A549 (cell line): ENCODE data around the gene TMEM219. TPM values are rescaled to one million over a fixed set of nuclear protein-coding genes. Genes with fewer than 3 reads are reported as not detected.
A peak's percentile ranks its signal among the peaks of the same experiment; 100 is the strongest.

Source experiments
- ATAC-seq, 2 experiments: fragments of 200-7000 bp in 1 of 2; fragments of >200 bp in 1 of 2; cut with Nextera tagmentation in 1 of 2; cut with Tn5 transposase in 1 of 2; 3 replicates each; pipeline versions ENCODE4 v1.8.0 to v1.9.1; 2018 to 2020; ENCODE audit warnings: mild to moderate bottlenecking in 1 of 2, moderate library complexity in 1 of 2
- CTCF ChIA-PET: fragments of 300-600 bp; sonication (Branson Sonifier 250); formaldehyde crosslinking; extraction: SDS; loops from one replicate; lab custom pipeline; 2021; ENCODE audit warnings: antibody characterized with exemption, inconsistent platforms; lab: Yijun Ruan, JAX
- POLR2A ChIA-PET: fragments of 350-600 bp; formaldehyde crosslinking; extraction: SDS; loops from one replicate; lab custom pipeline; 2021; ENCODE audit warnings: antibody characterized with exemption, inconsistent platforms; lab: Yijun Ruan, JAX
- DNase-seq, 2 experiments: peaks; one replicate each; pipeline versions ENCODE4 v3.0.0 to v3.0.0-alpha.2; 2011 to 2016; ENCODE audit warnings: low read depth in 1 of 2, low spot score in 1 of 2
- FAIRE-seq: peaks from 2 replicates; lab custom pipeline; 2011; peaks lifted over from hg19 to GRCh38; lab: Jason Lieb, UNC
- H3K27ac ChIP-seq, 2 experiments: fragments of >200 bp; sonication (Bioruptor Twin); formaldehyde crosslinking; 3 replicates each; pipeline ENCODE4 v1.5.1; 2016 to 2017
- H3K4me1 ChIP-seq: fragments of >200 bp; sonication (Bioruptor Twin); formaldehyde crosslinking; 3 replicates; pipeline ENCODE4 v1.6.1; 2016
- H3K4me2 ChIP-seq: fragments of >200 bp; sonication (Bioruptor Twin); formaldehyde crosslinking; 3 replicates; pipeline ENCODE4 v1.6.1; 2016
- H3K4me3 ChIP-seq: fragments of >200 bp; sonication (Bioruptor Twin); formaldehyde crosslinking; 3 replicates; pipeline ENCODE4 v1.5.1; 2016
- H3K9me3 ChIP-seq: fragments of >200 bp; sonication (Bioruptor Twin); formaldehyde crosslinking; 3 replicates; pipeline ENCODE4 v1.6.1; 2016
- BCL3 ChIP-seq: fragments of >200 bp; sonication (Bioruptor Twin); formaldehyde crosslinking; IDR thresholded peaks from 3 replicates; pipeline ENCODE4 v1.6.1; 2016
- BHLHE40 ChIP-seq: IDR thresholded peaks from 2 replicates; pipeline ENCODE4 v1.6.1; 2012; ENCODE audit warnings: low read depth, low read length, inconsistent platforms
- CBX2 ChIP-seq: fragments of 200-600 bp; sonication (generic); IDR thresholded peaks from 2 replicates; pipeline ENCODE4 v1.6.1; 2016; ENCODE audit warnings: low read depth, mild to moderate bottlenecking, borderline replicate concordance
- CHD2 ChIP-seq: fragments of 150-350 bp; IDR thresholded peaks from 2 replicates; pipeline ENCODE4 v1.6.1; 2014; ENCODE audit warnings: low read length; ENCODE audit not compliant: partially characterized antibody
- EHF ChIP-seq: fragments of 250-450 bp; sonication (Bioruptor Pico); IDR thresholded peaks from 2 replicates; pipeline ENCODE4 v1.5.0; 2020; ENCODE audit warnings: mild to moderate bottlenecking
- EHMT2 ChIP-seq: fragments of 200-600 bp; sonication (generic); IDR thresholded peaks from 2 replicates; pipeline ENCODE4 v1.6.1; 2016; ENCODE audit warnings: antibody characterized with exemption, low read depth, mild to moderate bottlenecking, moderate library complexity
- EP300 ChIP-seq, 2 experiments: fragments of >200 bp; sonication (Bioruptor Twin); formaldehyde crosslinking; IDR thresholded peaks; 2 replicates in 1 of 2; 3 replicates in 1 of 2; pipeline ENCODE4 v1.6.1; 2016 to 2017
- FOSB ChIP-seq: fragments of 250-450 bp; sonication (Bioruptor Pico); IDR thresholded peaks from 2 replicates; pipeline ENCODE4 v1.5.0; 2020; ENCODE audit warnings: mild to moderate bottlenecking, moderate library complexity
- HES2 ChIP-seq: fragments of >200 bp; sonication (Bioruptor Twin); formaldehyde crosslinking; IDR thresholded peaks from 2 replicates; pipeline ENCODE4 v1.6.1; 2016
- HOXA7 ChIP-seq: fragments of 250-450 bp; sonication (Bioruptor Pico); IDR thresholded peaks from 2 replicates; pipeline ENCODE4 v1.5.0; 2020; ENCODE audit warnings: mild to moderate bottlenecking, moderate library complexity
- JUN ChIP-seq, 2 experiments: fragments of >200 bp; sonication (Bioruptor Twin); formaldehyde crosslinking; IDR thresholded peaks; 2 replicates in 1 of 2; 3 replicates in 1 of 2; pipeline ENCODE4 v1.6.1; 2016 to 2017
- KDM5A ChIP-seq: fragments of 200-600 bp; sonication (generic); IDR thresholded peaks from 2 replicates; pipeline ENCODE4 v1.6.1; 2016; ENCODE audit warnings: antibody characterized with exemption, mild to moderate bottlenecking
- MAFK ChIP-seq: fragments of 450-650 bp; IDR thresholded peaks from 2 replicates; pipeline ENCODE4 v1.6.1; 2014; ENCODE audit not compliant: partially characterized antibody
- MAZ ChIP-seq: fragments of 150-350 bp; IDR thresholded peaks from 2 replicates; pipeline ENCODE4 v1.6.1; 2014; ENCODE audit warnings: antibody characterized with exemption, low read depth, low read length, borderline replicate concordance
- MYC ChIP-seq: IDR thresholded peaks from 2 replicates; pipeline ENCODE4 v1.6.1; 2012; ENCODE audit warnings: mild to moderate bottlenecking, inconsistent platforms, low read length, improper control_type of control experiment, borderline replicate concordance
- NFE2L2 ChIP-seq: fragments of 150-350 bp; conservative IDR thresholded peaks from 2 replicates; pipeline ENCODE4 v1.6.1; 2014; ENCODE audit warnings: low read length
- NR3C1 ChIP-seq: fragments of >200 bp; sonication (Bioruptor Twin); formaldehyde crosslinking; IDR thresholded peaks from 3 replicates; pipeline ENCODE4 v1.6.1; 2017
- POLR2AphosphoS2 ChIP-seq: conservative IDR thresholded peaks from 2 replicates; pipeline ENCODE4 v1.6.1; 2012; ENCODE audit warnings: low read length, improper control_type of control experiment, inconsistent platforms
- REST ChIP-seq: fragments of 200-600 bp; sonication (generic); IDR thresholded peaks from 2 replicates; pipeline ENCODE4 v1.6.1; 2016; ENCODE audit warnings: antibody characterized with exemption, mild to moderate bottlenecking, moderate library complexity
- RFX5 ChIP-seq: fragments of 450-650 bp; IDR thresholded peaks from 2 replicates; pipeline ENCODE4 v1.7.1; 2014; ENCODE audit warnings: antibody characterized with exemption, mild to moderate bottlenecking, moderate library complexity
- SREBF2 ChIP-seq: fragments of 450-650 bp; IDR thresholded peaks from 2 replicates; pipeline ENCODE4 v1.6.1; 2014; ENCODE audit warnings: mild to moderate bottlenecking, moderate library complexity
- TP53 ChIP-seq: fragments of 250-450 bp; sonication (Bioruptor Pico); IDR thresholded peaks from 2 replicates; pipeline ENCODE4 v1.5.0; 2021; ENCODE audit warnings: mild to moderate bottlenecking, moderate library complexity
- USF2 ChIP-seq: fragments of 450-650 bp; IDR thresholded peaks from 2 replicates; pipeline ENCODE4 v1.6.1; 2014; ENCODE audit warnings: antibody characterized with exemption
- ZFP36 ChIP-seq: fragments of 450-650 bp; IDR thresholded peaks from 2 replicates; pipeline ENCODE4 v1.6.1; 2014; ENCODE audit warnings: borderline replicate concordance; ENCODE audit not compliant: partially characterized antibody
- WGBS: methylation state at CpG from one replicate; pipeline ENCODE4 v1.1.6; 2017; ENCODE audit errors: missing lambda C conversion rate; 5-methylcytosine and 5-hydroxymethylcytosine counted together
- polyA plus RNA-seq, 4 experiments: library from polyadenylated mRNA; depleted of rRNA in 3 of 4; stranded (reverse); fragments of >200 nt; fragmentation: RNase III in 1 of 4; extraction: RNeasy Plus Mini Kit Qiagen cat#74134 plus additional on column Dnase treatment in 1 of 4; gene quantifications; 2 replicates in 3 of 4; 3 replicates in 1 of 4; pipeline ENCODE4 v1.2.3, GENCODE V29; 2011 to 2017

The TMEM219 gene
- polyA plus RNA-seq, 2 of the 4 experiments (the other 2 are of a cell fraction) = 65.1 to 74.4 TPM

- no peak for TF ChIP-seq RFX5
- TF ChIP-seq MYC = no peak
- no peak for TF ChIP-seq EHF (CRISPR knock-in tag)
- no peak for TF ChIP-seq NFE2L2
- TF ChIP-seq TP53 = no peak
- TF ChIP-seq CBX2 = no peak
- TF ChIP-seq MAZ = no peak
- TF ChIP-seq EP300 (IDR thresholded peaks at IDR 0.05) = no peak
- TF ChIP-seq KDM5A = no peak
- no peak for TF ChIP-seq CHD2
- no peak for TF ChIP-seq BCL3
- TF ChIP-seq ZFP36 = no peak
- FAIRE-seq = no peak
- CTCF ChIA-PET = interaction anchor here (0.8 to 2.4 kb wide), 6 partner anchors 10 to 63 kb away, joined by 3 to 18 read pairs (median 4); partner anchors contain the start of genes ASPHD1 and TAOK2
- Histone ChIP-seq H3K4me3 (peak overlapping the region; percentile 74; the same call in 1 of the 3 replicates), H3K27ac (peak overlapping the region; percentile 86 to 96; a peak in 4 of 6 replicates), H3K4me2 (peak overlapping the region; percentile 97), H3K4me1 (peaks cover 12% of the 10 kb centered on the region; the same call in 1 of the 3 replicates), H3K9me3 (no peaks in the 10 kb centered on the region)
- DNase-seq = no peak
- 93% methylated on average over 14 of the region's 14 CpGs for WGBS
- POLR2A ChIA-PET = interaction anchor here (0.9 to 2.8 kb wide), 2 partner anchors 10 to 19 kb away, joined by 5 to 45 read pairs; partner anchors contain the start of gene TAOK2
- no peak for ATAC-seq
Observed at GRCh38 chr16:29963021-29963743, 1.3 kb downstream of the TMEM219 start.

- POLR2A ChIA-PET = interaction anchor here (0.6 kb wide), 1 partner anchor 13 kb away, joined by 3 read pairs; no protein-coding TSS in a partner anchor
- CTCF ChIA-PET = no interaction called here
- no peak for DNase-seq
- Histone ChIP-seq H3K4me2 (no peak overlapping the region), H3K27ac (no peak overlapping the region), H3K4me3 (no peak overlapping the region)
- TF ChIP-seq EHMT2 (no peak), MAZ (no peak), HOXA7 (CRISPR knock-in tag) (no peak), ZFP36 (peak; percentile 2)
- TF ChIP-seq, all 56 proteins: peak for 1
- Histone ChIP-seq H3K9me3 (peaks cover 4% of the 10 kb centered on the region; the same call in 1 of the 3 replicates), H3K4me1 (no peaks in the 10 kb centered on the region; the same call in 2 of the 3 replicates)
- no peak for FAIRE-seq
- no peak for ATAC-seq
- WGBS = 80% methylated on average over 4 of the region's 4 CpGs
Observed at GRCh38 chr16:29968205-29968604, 6.3 kb downstream of the TMEM219 start.

- TF ChIP-seq BHLHE40 = no peak
- no peak for TF ChIP-seq SREBF2
- TF ChIP-seq MAFK = no peak
- no peak for TF ChIP-seq FOSB (CRISPR knock-in tag)
- TF ChIP-seq NR3C1 = no peak
- no peak for TF ChIP-seq EP300 (IDR thresholded peaks at IDR 0.05)
- no peak for TF ChIP-seq REST
- no peak for TF ChIP-seq JUN (IDR thresholded peaks at IDR 0.05)
- no peak for TF ChIP-seq POLR2AphosphoS2
- no peak for TF ChIP-seq HES2
- no peak for TF ChIP-seq USF2
- H3K4me2 ChIP-seq = no peak overlapping the region
- peaks cover 4% of the 10 kb centered on the region; the same call in 1 of the 3 replicates for H3K9me3 ChIP-seq
- no peak overlapping the region for H3K4me3 ChIP-seq
- POLR2A ChIA-PET = interaction anchor here (0.6 to 1.5 kb wide), 2 partner anchors 10 to 46 kb away, joined by 3 to 4 read pairs; partner anchors contain the start of gene TMEM219
- no peak for DNase-seq
- WGBS = 75% methylated on average over 8 of the region's 8 CpGs
- CTCF ChIA-PET = interaction anchor here (1.3 to 1.5 kb wide), 2 partner anchors 10 to 44 kb away, joined by 3 to 6 read pairs; partner anchors contain the start of gene TMEM219
- H3K4me1 ChIP-seq = peaks cover 16% of the 10 kb centered on the region
- H3K27ac ChIP-seq = no peak overlapping the region
- no peak for FAIRE-seq
- no peak for ATAC-seq
Observed at GRCh38 chr16:29971304-29971703, 9.4 kb downstream of the TMEM219 start.
